SK-N-SH treated with all-trans-retinoic acid at 6 μM for 48 hours (cell line): Measurements from ENCODE around the gene ARHGAP24.

Experiments
- ARNTL ChIP-seq: fragments of 450-650 bp; formaldehyde crosslinking; IDR thresholded peaks from 2 replicates; pipeline ENCODE4 v1.5.0; 2020; ENCODE audit warnings: low read depth, mild to moderate bottlenecking, moderate library complexity, borderline replicate concordance
- CSRNP3 ChIP-seq: fragments of 250-450 bp; sonication (Bioruptor Pico); IDR thresholded peaks from 2 replicates; pipeline ENCODE4 v1.5.1; 2021; ENCODE audit warnings: mild to moderate bottlenecking, moderate library complexity
- ESRRG ChIP-seq: fragments of 250-450 bp; sonication (Bioruptor Pico); IDR thresholded peaks from 2 replicates; pipeline ENCODE4 v1.6.1; 2021; ENCODE audit warnings: mild to moderate bottlenecking
- ISL1 ChIP-seq: fragments of 250-450 bp; sonication (Bioruptor Pico); IDR thresholded peaks from 2 replicates; pipeline ENCODE4 v2.1.2; 2022; ENCODE audit warnings: mild to moderate bottlenecking, moderate library complexity
- PPARA ChIP-seq: fragments of 250-450 bp; sonication (Bioruptor Pico); IDR thresholded peaks from 2 replicates; pipeline ENCODE4 v1.5.0; 2020; ENCODE audit warnings: mild to moderate bottlenecking, borderline replicate concordance
- RARB ChIP-seq: fragments of 250-450 bp; sonication (Bioruptor Pico); IDR thresholded peaks from 2 replicates; pipeline ENCODE4 v1.8.0; 2021; ENCODE audit warnings: mild to moderate bottlenecking, moderate library complexity
- ZFP3 ChIP-seq: fragments of 250-450 bp; sonication (Bioruptor Pico); IDR thresholded peaks from 2 replicates; pipeline ENCODE4 v1.5.0; 2020; ENCODE audit warnings: mild to moderate bottlenecking, moderate library complexity
- ZNF70 ChIP-seq: fragments of 450-650 bp; formaldehyde crosslinking; IDR thresholded peaks from 2 replicates; pipeline ENCODE4 v1.5.0; 2020; ENCODE audit warnings: mild to moderate bottlenecking, moderate library complexity

- no peak for TF ChIP-seq ISL1
- no peak for TF ChIP-seq ESRRG (CRISPR knock-in tag)
- TF ChIP-seq PPARA (CRISPR knock-in tag): no peak
- TF ChIP-seq RARB (CRISPR knock-in tag): no peak
- TF ChIP-seq ZFP3 (CRISPR knock-in tag): no peak
- TF ChIP-seq ARNTL (CRISPR knock-in tag): no peak
- no peak for TF ChIP-seq ZNF70 (CRISPR knock-in tag)
- TF ChIP-seq CSRNP3: no peak
Observed at GRCh38 chr4:85725721-85726170, 250.8 kb downstream of the ARHGAP24 start.
